Activated CD4-positive, alpha-beta T cell treated with anti-CD3 and anti-CD28 coated beads, Interleukin-2, amount 10 ng/mL, durations not matched to agents 7 days and 5 days (primary cell): ENCODE measurements around the gene GOLGA6A. TPM values are rescaled to one million over a fixed set of nuclear protein-coding genes. Genes with fewer than 3 reads are reported as not detected.
A peak's percentile ranks its signal among the peaks of the same experiment; 100 is the strongest.
"Not testable (repeated sequence)": the region's sequence is repeated elsewhere in the genome, so short reads cannot be mapped to it uniquely, and the experiment has no call there.

Experiments used
- CTCF ChIA-PET: fragments of 350-600 bp; sonication (Branson Sonifier 250); formaldehyde crosslinking; loops from one replicate; lab custom pipeline; 2021; ENCODE audit warnings: antibody characterized with exemption; lab: Charles Lee
- POLR2A ChIA-PET: fragments of 350-600 bp; sonication (Branson Sonifier 250); formaldehyde crosslinking; loops from one replicate; lab custom pipeline; 2021; ENCODE audit warnings: antibody characterized with exemption; lab: Charles Lee
- DNase-seq: peaks from one replicate; pipeline ENCODE4 v3.0.0-alpha.2; 2020
- H3K27ac Mint-ChIP-seq: one replicate; pipeline ENCODE4 v1.8.0; 2021; ENCODE audit warnings: mild to moderate bottlenecking, moderate library complexity, mixed read lengths
- H3K27me3 Mint-ChIP-seq: one replicate; pipeline ENCODE4 v1.8.0; 2021; ENCODE audit warnings: mixed read lengths
- H3K36me3 Mint-ChIP-seq: one replicate; pipeline ENCODE4 v1.8.0; 2021; ENCODE audit warnings: low read depth, mixed read lengths
- H3K4me1 Mint-ChIP-seq: one replicate; pipeline ENCODE4 v1.8.0; 2021; ENCODE audit warnings: mixed read lengths
- H3K4me3 Mint-ChIP-seq: one replicate; pipeline ENCODE4 v1.8.0; 2021; ENCODE audit warnings: mild to moderate bottlenecking, moderate library complexity, mixed read lengths
- H3K9me3 Mint-ChIP-seq: one replicate; pipeline ENCODE4 v1.8.0; 2021; ENCODE audit warnings: mixed read lengths
- total RNA-seq, 2 experiments: library from RNA; stranded (reverse); gene quantifications; one replicate each; pipeline ENCODE4 v1.2.3, GENCODE V29; 2021

Gene GOLGA6A
- total RNA-seq, 2 experiments from 2014 or later, result not detected

DNA sequence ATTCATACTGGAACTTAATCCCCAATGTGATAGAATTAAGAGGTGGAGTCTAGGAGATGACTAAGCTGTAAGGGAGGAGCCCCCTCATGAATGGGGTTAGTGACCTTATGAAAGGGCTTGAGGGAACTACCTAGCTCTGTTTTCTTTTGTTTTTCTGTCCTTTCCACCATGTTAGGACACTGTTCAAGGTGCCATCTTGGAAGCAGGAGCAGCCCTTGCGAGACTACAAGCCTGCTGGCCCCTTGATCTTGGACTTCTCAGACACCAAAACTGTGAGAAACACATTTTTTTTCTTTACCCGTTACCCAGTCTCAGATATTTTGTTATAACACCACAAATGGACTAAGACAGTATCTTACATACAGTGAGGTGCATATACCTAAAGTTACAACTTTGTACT lies 26.5 kb downstream of the GOLGA6A start:
- no peak for DNase-seq
- H3K27me3 Mint-ChIP-seq, result no peaks in the 10 kb centered on the region
- ChIA-PET POLR2A (no interaction called here), CTCF (interaction anchor here (0.5 to 1.1 kb wide), 3 partner anchors 50 to 713 kb away, joined by 3 to 4 read pairs (median 3); no protein-coding TSS in a partner anchor)
- H3K4me3 Mint-ChIP-seq, result no peak overlapping the region
- H3K9me3 Mint-ChIP-seq, result no peaks in the 10 kb centered on the region
- H3K27ac Mint-ChIP-seq, result no peak overlapping the region
- peaks cover 30% of the 10 kb centered on the region for H3K4me1 Mint-ChIP-seq
- no peaks in the 10 kb centered on the region for H3K36me3 Mint-ChIP-seq

DNA sequence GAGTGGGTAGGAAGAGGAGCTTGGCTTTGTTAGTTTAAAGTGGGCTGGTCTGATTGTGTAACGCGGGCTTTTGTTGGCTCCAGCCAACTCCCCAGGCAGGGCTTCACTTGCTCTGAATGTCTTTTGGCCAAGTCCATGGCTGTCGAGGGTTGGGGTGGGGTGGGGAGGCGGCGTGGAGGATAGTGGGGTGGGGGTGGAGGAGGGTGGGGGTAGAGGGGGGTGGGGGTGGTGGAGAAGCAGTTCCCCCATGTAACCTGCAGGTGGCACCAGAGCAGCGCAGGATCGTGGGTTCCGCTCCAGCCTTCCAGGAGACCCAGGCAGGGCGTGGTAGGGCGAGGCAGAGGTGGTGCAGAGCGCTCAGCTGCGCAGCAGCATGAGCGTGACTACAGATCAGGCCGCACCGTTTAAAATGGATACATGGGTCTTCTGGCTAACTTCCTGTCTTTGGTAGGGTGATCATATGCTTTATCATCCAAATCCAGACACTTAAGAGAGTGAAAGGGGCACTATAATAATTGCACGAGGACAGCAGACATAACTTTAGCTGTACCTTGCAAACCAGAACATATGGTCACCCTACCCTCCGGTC lies 28.3 kb downstream of the GOLGA6A start:
- H3K36me3 Mint-ChIP-seq, result no peaks in the 10 kb centered on the region
- H3K4me1 Mint-ChIP-seq, result peaks cover 17% of the 10 kb centered on the region
- ChIA-PET POLR2A (no interaction called here), CTCF (interaction anchor here (0.6 to 2.2 kb wide), 4 partner anchors 10 to 1221 kb away, joined by 3 to 7 read pairs (median 4); no protein-coding TSS in a partner anchor)
- no peaks in the 10 kb centered on the region for H3K9me3 Mint-ChIP-seq
- H3K27me3 Mint-ChIP-seq, result no peaks in the 10 kb centered on the region
- H3K27ac Mint-ChIP-seq, result no peak overlapping the region
- DNase-seq, result peak; percentile 80
- H3K4me3 Mint-ChIP-seq, result no peak overlapping the region

DNA sequence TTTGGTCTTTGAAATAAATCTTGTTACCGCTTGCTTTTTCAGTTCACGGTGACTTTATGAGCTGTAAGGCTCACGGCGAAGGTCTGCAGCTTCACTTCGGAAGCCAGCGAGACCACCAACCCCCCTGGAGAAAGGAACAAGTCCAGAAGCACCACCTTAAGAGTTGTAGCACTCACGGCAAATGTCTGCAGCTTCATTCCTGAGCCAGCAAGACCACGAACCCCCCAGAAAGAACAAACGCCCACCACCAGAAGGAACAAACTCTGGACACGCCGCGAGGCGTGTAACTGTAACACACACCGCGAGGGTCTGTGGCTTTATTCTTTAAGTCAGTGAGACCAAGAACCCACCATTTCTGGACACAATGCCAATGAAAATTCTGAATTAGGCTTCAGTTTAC lies 28.8 kb downstream of the GOLGA6A start:
- no peak overlapping the region for H3K4me3 Mint-ChIP-seq
- peaks cover 19% of the 10 kb centered on the region for H3K4me1 Mint-ChIP-seq
- POLR2A ChIA-PET, result no interaction called here
- no peak for DNase-seq
- CTCF ChIA-PET, result interaction anchor here (0.8 to 2.2 kb wide), 3 partner anchors 9 to 1221 kb away, joined by 3 to 7 read pairs (median 3); no protein-coding TSS in a partner anchor
- H3K27ac Mint-ChIP-seq, result no peak overlapping the region
- no peaks in the 10 kb centered on the region for H3K36me3 Mint-ChIP-seq
- no peaks in the 10 kb centered on the region for H3K27me3 Mint-ChIP-seq
- H3K9me3 Mint-ChIP-seq, result no peaks in the 10 kb centered on the region

DNA sequence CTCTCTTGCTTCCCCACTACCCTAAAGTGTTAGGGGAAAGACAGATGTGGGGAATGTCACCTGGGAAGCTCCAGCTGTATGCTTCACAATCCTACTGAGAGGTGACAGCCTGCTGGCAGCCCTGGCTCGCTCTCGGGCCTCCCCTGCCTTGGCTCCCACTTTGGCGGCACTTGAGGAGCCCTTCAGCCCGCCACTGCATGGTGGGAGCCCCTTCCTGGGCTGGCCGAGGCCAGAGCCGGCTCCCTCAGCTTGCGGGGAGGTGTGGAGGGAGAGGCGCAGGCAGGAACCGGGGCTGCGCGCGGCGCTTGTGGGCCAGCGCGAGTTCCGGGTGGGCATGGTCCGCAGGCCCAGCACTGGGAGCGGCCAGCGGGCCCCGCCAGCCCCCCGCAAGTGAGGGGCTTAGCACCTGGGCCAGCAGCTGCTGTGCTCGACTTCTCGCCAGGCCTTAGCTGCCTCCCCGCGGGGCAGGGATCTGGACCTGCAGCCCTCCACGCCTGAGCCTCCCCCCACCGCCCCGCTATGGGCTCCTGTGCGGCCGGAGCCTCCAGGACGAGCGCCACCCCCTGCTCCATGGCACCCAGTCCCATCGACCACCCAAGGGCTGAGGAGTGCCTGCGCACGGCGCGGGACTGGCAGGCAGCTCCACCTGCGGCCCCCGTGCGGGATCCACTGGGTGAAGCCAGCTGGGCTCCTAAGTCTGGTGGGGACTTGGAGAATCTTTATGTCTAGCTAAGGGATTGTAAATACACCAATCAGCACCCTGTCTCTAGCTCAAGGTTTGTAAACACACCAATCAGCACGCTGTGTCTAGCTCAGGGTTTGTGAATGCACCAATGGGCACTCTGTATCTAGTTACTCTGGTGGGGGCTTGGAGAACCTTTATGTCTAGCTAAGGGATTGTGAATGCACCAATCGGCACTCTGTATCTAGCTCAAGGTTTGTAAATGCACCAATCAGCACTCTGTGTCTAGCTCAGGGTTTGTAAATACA lies 29.8 kb downstream of the GOLGA6A start:
- DNase-seq, H3K9me3 Mint-ChIP-seq, H3K36me3 Mint-ChIP-seq, H3K27ac Mint-ChIP-seq, POLR2A ChIA-PET, H3K4me3 Mint-ChIP-seq, H3K27me3 Mint-ChIP-seq: not testable (repeated sequence)
- CTCF ChIA-PET, result interaction anchor here (0.8 to 2.2 kb wide), 3 partner anchors 8 to 81 kb away, joined by 3 to 7 read pairs (median 3); no protein-coding TSS in a partner anchor
- H3K4me1 Mint-ChIP-seq, result peaks cover 28% of the 10 kb centered on the region

DNA sequence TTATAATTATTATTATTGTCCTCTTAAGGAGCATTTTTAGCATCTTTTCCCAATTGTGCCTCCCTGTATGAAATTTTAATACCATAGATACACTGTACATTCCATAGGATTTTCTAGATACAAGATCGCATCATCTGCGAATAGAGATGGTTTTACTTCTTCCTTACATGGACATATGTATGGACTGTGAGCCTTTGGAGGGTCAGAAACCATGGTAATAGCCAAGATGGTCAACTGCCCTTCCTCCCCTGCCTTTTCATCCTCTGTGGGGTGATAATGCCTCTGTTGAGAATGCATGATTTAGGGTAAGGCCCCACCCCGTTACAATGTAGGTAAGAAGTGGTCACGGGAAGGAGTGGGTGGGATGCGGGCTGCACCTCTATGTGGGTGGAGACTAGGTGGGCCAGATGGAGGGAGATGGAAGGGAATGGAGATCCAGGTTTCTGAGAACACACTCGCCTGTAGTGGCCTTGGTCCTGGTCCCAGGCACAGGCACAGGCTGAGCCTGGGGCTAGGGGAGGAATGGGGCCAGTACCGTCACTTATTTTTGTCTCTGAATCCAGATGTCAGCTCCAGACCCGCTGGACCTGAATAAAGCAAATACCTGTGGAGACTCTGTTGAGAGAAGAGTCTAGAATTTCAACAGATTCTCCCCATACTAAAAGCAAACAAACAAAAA lies 31.7 kb downstream of the GOLGA6A start:
- CTCF ChIA-PET, result interaction anchor here (1.1 to 4.0 kb wide), 2 partner anchors 11 to 79 kb away, joined by 3 to 32 read pairs; no protein-coding TSS in a partner anchor
- H3K4me3 Mint-ChIP-seq, result no peak overlapping the region
- H3K36me3 Mint-ChIP-seq, result no peaks in the 10 kb centered on the region
- POLR2A ChIA-PET, result no interaction called here
- DNase-seq, result no peak
- peaks cover 34% of the 10 kb centered on the region for H3K4me1 Mint-ChIP-seq
- H3K27ac Mint-ChIP-seq, result peak overlapping the region; percentile 67
- no peaks in the 10 kb centered on the region for H3K27me3 Mint-ChIP-seq
- no peaks in the 10 kb centered on the region for H3K9me3 Mint-ChIP-seq

DNA sequence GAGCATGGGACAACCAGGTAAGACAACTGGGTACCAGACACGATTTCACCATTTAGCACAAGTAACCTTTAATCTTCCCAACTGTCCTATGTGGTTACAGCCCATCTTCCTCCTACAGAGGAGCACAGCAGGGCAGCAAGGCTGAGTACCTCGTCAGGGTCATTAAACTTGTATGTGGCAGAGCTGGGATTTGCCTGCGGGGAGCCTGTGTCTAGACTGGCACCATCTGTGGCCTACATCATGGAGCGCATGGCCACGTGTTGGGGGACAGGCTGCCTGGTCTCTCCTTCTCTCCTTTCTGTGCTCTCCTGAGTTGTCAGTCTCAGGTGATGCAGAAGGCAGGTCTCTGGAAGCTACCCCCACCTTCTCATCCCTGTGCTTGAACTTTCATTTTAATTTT lies 32.2 kb downstream of the GOLGA6A start:
- no peak overlapping the region for H3K4me3 Mint-ChIP-seq
- no peaks in the 10 kb centered on the region for H3K27me3 Mint-ChIP-seq
- DNase-seq, result no peak
- H3K9me3 Mint-ChIP-seq, result no peaks in the 10 kb centered on the region
- H3K27ac Mint-ChIP-seq, result peak overlapping the region; percentile 67
- peaks cover 34% of the 10 kb centered on the region for H3K4me1 Mint-ChIP-seq
- ChIA-PET POLR2A (no interaction called here), CTCF (interaction anchor here (2.2 to 4.0 kb wide), 2 partner anchors 11 to 77 kb away, joined by 9 to 32 read pairs; no protein-coding TSS in a partner anchor)
- H3K36me3 Mint-ChIP-seq, result peaks cover 3% of the 10 kb centered on the region

DNA sequence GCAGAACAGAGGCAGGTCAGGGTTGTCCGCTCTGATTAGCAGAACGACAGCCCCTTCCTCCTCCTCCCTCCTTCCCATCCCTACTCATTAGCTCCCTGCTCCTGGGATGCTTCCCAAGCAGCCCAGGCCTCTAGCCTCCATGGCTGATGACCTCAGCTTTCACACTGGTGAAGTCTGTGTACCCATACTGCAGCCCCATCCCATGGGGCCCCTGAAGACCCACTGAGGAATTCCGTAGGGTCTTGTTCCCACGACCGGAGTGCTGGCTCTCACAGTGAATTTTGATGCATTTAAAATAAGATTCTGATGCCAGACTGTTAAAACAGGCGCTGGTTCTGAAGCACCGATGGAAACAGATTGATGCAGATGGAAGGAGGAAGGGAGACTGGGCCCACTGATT lies 36.1 kb downstream of the GOLGA6A start:
- peak overlapping the region; percentile 54 for H3K27ac Mint-ChIP-seq
- H3K27me3 Mint-ChIP-seq, result no peaks in the 10 kb centered on the region

DNA sequence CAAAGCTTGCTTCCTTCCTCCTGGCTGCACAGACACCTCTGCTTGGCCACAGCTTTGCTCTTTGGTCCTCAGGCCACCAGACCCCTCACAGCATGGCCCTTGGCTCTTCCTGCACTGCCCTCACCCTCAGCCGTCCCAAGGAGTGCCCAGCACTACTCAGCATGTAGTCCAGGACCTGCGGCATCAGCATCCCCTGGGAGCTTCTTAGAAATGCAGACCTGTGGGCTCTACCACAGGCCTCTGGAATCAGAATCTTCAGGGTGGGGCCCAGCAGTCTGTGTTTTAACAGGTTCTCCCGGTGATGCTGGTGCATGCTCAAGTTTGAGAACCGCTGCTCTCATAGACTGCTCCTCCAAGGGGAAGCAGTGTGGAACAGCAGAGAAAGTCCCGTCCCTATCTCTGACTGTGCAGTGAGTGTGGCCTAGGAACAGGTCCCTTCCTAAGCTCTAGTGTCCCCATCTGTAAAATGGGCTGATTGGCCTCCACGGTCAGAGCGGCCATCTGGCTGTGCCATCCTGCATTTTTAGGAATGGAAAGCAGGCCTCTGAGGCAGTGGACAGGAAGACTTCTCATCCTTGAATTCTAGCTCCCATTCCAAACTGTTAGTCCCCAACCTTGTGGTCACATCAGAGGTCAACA lies 36.6 kb downstream of the GOLGA6A start:
- ChIA-PET CTCF (interaction anchor here (0.6 to 2.3 kb wide), 5 partner anchors 8 to 325 kb away, joined by 3 to 7 read pairs (median 5); no protein-coding TSS in a partner anchor), POLR2A (interaction anchor here (0.6 to 0.7 kb wide), 2 partner anchors 9 to 74 kb away, joined by 3 to 4 read pairs; no protein-coding TSS in a partner anchor)
- H3K4me3 Mint-ChIP-seq, result no peak overlapping the region
- no peak overlapping the region for H3K27ac Mint-ChIP-seq
- peaks cover 3% of the 10 kb centered on the region for H3K36me3 Mint-ChIP-seq
- H3K27me3 Mint-ChIP-seq, result no peaks in the 10 kb centered on the region
- H3K4me1 Mint-ChIP-seq, result peaks cover 22% of the 10 kb centered on the region
- no peak for DNase-seq
- H3K9me3 Mint-ChIP-seq, result no peaks in the 10 kb centered on the region

More for the DNA sequence above, 36.1 kb downstream of the GOLGA6A start:
- DNase-seq, result no peak
- H3K4me3 Mint-ChIP-seq, result no peak overlapping the region
- H3K9me3 Mint-ChIP-seq, result no peaks in the 10 kb centered on the region
- H3K4me1 Mint-ChIP-seq, result peaks cover 22% of the 10 kb centered on the region
- H3K36me3 Mint-ChIP-seq, result peaks cover 3% of the 10 kb centered on the region
- ChIA-PET POLR2A (no interaction called here), CTCF (interaction anchor here (0.9 to 1.7 kb wide), 3 partner anchors 9 to 73 kb away, joined by 3 to 5 read pairs (median 5); no protein-coding TSS in a partner anchor)

DNA sequence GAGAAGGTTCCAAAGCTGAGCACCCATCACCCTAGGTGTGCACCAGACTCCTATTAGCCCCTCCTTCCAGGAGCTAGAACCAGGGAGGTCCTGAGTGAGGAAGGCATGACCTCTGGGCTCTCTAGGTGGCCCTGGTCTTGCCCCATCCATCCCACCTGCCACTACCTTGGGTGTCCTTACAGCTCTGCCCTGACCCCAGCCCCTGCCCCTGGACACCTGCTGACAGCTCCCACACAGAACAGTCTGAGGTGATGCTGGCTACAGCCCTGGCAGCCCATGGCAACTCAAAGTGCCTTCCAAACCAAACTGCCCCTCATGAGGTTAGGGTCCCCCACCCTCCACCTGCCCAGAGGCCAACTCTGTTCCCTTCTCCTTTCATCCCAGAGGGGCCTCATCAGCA lies 37.2 kb downstream of the GOLGA6A start:
- H3K27ac Mint-ChIP-seq, result no peak overlapping the region
- POLR2A ChIA-PET, result interaction anchor here (0.6 to 0.7 kb wide), 2 partner anchors 9 to 74 kb away, joined by 3 to 4 read pairs; no protein-coding TSS in a partner anchor
- H3K4me1 Mint-ChIP-seq, result peaks cover 22% of the 10 kb centered on the region
- CTCF ChIA-PET, result interaction anchor here (0.6 to 2.3 kb wide), 4 partner anchors 8 to 632 kb away, joined by 3 to 7 read pairs (median 4); no protein-coding TSS in a partner anchor
- no peaks in the 10 kb centered on the region for H3K9me3 Mint-ChIP-seq
- H3K27me3 Mint-ChIP-seq, result no peaks in the 10 kb centered on the region
- DNase-seq, result no peak
- peaks cover 3% of the 10 kb centered on the region for H3K36me3 Mint-ChIP-seq
- no peak overlapping the region for H3K4me3 Mint-ChIP-seq

DNA sequence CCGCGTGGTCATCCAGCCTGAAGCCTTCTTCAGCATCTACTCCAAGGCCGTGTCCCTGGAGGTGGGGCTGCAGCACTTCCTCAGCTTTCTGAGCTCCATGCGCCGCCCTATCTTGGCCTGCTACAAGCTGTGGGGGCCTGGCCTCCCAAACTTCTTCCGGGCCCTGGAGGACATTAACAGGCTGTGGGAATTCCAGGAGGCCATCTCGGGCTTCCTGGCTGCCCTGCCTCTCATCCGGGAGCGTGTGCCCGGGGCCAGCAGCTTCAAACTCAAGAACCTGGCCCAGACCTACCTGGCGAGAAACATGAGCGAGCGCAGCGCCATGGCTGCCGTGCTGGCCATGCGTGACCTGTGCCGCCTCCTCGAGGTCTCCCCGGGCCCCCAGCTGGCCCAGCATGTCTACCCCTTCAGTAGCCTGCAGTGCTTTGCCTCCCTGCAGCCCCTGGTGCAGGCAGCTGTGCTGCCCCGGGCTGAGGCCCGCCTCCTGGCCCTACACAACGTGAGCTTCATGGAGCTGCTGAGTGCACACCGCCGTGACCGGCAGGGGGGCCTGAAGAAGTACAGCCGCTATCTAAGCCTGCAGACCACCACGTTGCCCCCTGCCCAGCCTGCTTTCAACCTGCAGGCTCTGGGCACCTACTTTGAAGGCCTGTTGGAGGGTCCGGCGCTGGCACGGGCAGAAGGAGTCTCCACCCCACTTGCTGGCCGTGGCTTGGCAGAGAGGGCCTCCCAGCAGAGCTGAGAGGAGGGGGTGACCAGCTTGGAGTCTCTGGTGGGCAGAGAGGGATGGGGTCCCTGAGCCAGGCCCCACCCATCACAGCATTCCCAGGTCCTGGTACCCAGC lies 37.9 kb downstream of the GOLGA6A start:
- no peaks in the 10 kb centered on the region for H3K27me3 Mint-ChIP-seq
- CTCF ChIA-PET, result interaction anchor here (0.6 to 2.3 kb wide), 3 partner anchors 9 to 633 kb away, joined by 3 to 7 read pairs (median 5); no protein-coding TSS in a partner anchor
- H3K36me3 Mint-ChIP-seq, result peaks cover 3% of the 10 kb centered on the region
- H3K27ac Mint-ChIP-seq, result no peak overlapping the region
- H3K9me3 Mint-ChIP-seq, result no peaks in the 10 kb centered on the region
- no peak overlapping the region for H3K4me3 Mint-ChIP-seq
- DNase-seq, result no peak
- peaks cover 20% of the 10 kb centered on the region for H3K4me1 Mint-ChIP-seq
- POLR2A ChIA-PET, result interaction anchor here (0.6 kb wide), 1 partner anchor 8 kb away, joined by 4 read pairs; no protein-coding TSS in a partner anchor
